OCI-LY7 (cell line): Measurements from ENCODE around the gene RPL38. TPM values are rescaled to one million over a fixed set of nuclear protein-coding genes. Genes with fewer than 3 reads are reported as not detected.

ENCODE experiments used
- BruUV-seq: library from RNA; stranded (reverse); fragments of 400-500 nt; replicated peaks from 2 replicates; lab custom pipeline; 2021; lab: Mats Ljungman, UMichigan
- CTCF ChIA-PET: fragments of 300-600 bp; sonication (Branson Sonifier 250); formaldehyde crosslinking; loops from one replicate; lab custom pipeline; 2022; ENCODE audit warnings: antibody characterized with exemption; ENCODE audit not compliant: unreplicated experiment; lab: Charles Lee
- POLR2A ChIA-PET: fragments of 300-600 bp; sonication (Branson Sonifier 250); formaldehyde crosslinking; loops from one replicate; lab custom pipeline; 2022; ENCODE audit warnings: antibody characterized with exemption; lab: Charles Lee
- DNase-seq: peaks from one replicate; pipeline ENCODE4 v3.0.0-alpha.2; 2015; ENCODE audit warnings: low spot score
- H2AFZ ChIP-seq: fragments of 200-600 bp; sonication (generic), shearing (Covaris generic); 2 replicates; pipeline ENCODE4 v1.6.1; 2014; ENCODE audit warnings: mild to moderate bottlenecking, antibody characterized with exemption, low read length, moderate library complexity
- H3K27ac ChIP-seq: fragments of 200-600 bp; sonication (generic); 2 replicates; pipeline ENCODE4 v1.5.1; 2014; ENCODE audit warnings: mixed run types, low read depth, mild to moderate bottlenecking, moderate library complexity, low read length, inconsistent platforms; ENCODE audit not compliant: poor library complexity, severe bottlenecking
- H3K36me3 ChIP-seq: fragments of 200-600 bp; sonication (generic); 2 replicates; pipeline ENCODE4 v1.6.1; 2014; ENCODE audit warnings: mild to moderate bottlenecking, antibody characterized with exemption, low read length, moderate library complexity, mixed read lengths; ENCODE audit not compliant: insufficient read depth
- H3K4me1 ChIP-seq: fragments of 200-600 bp; sonication (generic); 2 replicates; pipeline ENCODE4 v1.5.1; 2014; ENCODE audit warnings: mild to moderate bottlenecking, low read length; ENCODE audit not compliant: insufficient read depth, poor library complexity, severe bottlenecking
- H3K4me2 ChIP-seq: fragments of 200-600 bp; sonication (generic); 2 replicates; pipeline ENCODE4 v1.6.1; 2014; ENCODE audit warnings: mild to moderate bottlenecking, low read length
- H3K4me3 ChIP-seq: fragments of 200-600 bp; sonication (generic); 2 replicates; pipeline ENCODE4 v1.5.1; 2014; ENCODE audit warnings: mild to moderate bottlenecking, low read depth, low read length; ENCODE audit not compliant: poor library complexity, severe bottlenecking
- H3K79me2 ChIP-seq: fragments of 200-600 bp; sonication (generic); 2 replicates; pipeline ENCODE4 v1.6.1; 2016; ENCODE audit warnings: low read depth, mild to moderate bottlenecking, low read length, moderate library complexity, mixed read lengths; ENCODE audit not compliant: insufficient read depth
- H3K9me2 ChIP-seq: fragments of 200-600 bp; sonication (generic); 2 replicates; pipeline ENCODE4 v1.6.1; 2016; ENCODE audit warnings: mild to moderate bottlenecking, low read length, mixed read lengths; ENCODE audit not compliant: insufficient read depth
- H3K9me3 ChIP-seq: fragments of 200-600 bp; sonication (generic); 2 replicates; pipeline ENCODE4 v1.6.1; 2014; ENCODE audit warnings: mild to moderate bottlenecking, mixed run types, low read length, mixed read lengths
- H4K20me1 ChIP-seq: fragments of 200-600 bp; sonication (generic); 2 replicates; pipeline ENCODE4 v1.6.1; 2014; ENCODE audit warnings: mild to moderate bottlenecking, antibody characterized with exemption, low read length, moderate library complexity, mixed read lengths; ENCODE audit not compliant: insufficient read depth
- CTCF ChIP-seq: fragments of 200-600 bp; sonication (generic); conservative IDR thresholded peaks from 2 replicates; pipeline ENCODE4 v1.5.1; 2014; ENCODE audit warnings: mild to moderate bottlenecking, antibody characterized with exemption, low read length, moderate library complexity, mixed read lengths
- EZH2phosphoT487 ChIP-seq: fragments of 200-600 bp; sonication (generic); IDR thresholded peaks from 2 replicates; pipeline ENCODE4 v1.6.1; 2018; ENCODE audit warnings: low read depth, borderline replicate concordance, mild to moderate bottlenecking, mixed run types, antibody characterized with exemption, low read length, moderate library complexity, mixed read lengths
- intact Hi-C: fragments of 100-400 bp; cut with micrococcal nuclease; formaldehyde crosslinking; loops from one replicate; pipeline ENCODE4 v1.10.0; 2022; ENCODE audit not compliant: unreplicated experiment
- total RNA-seq, 2 experiments: library from RNA; depleted of rRNA in 1 of 2; stranded (reverse); fragments of >200 nt in 1 of 2; shearing (Covaris generic) in 1 of 2; gene quantifications; 2 replicates each; pipeline ENCODE4 v1.2.3, GENCODE V29; 2014 to 2022

RPL38 gene
- total RNA-seq, 2 experiments from 2014 or later = 1,845 to 4,732 TPM

- no TSS peak for BruUV-seq
- DNase-seq = no peak
- H3K79me2 ChIP-seq = no peaks in the 10 kb centered on the region
- intact Hi-C loops = no loop called here
- H2AFZ ChIP-seq = no peak overlapping the region
- CTCF ChIA-PET = no interaction called here
- no peaks in the 10 kb centered on the region for H4K20me1 ChIP-seq
- POLR2A ChIA-PET = no interaction called here
- no peaks in the 10 kb centered on the region for H3K9me3 ChIP-seq
- no peaks in the 10 kb centered on the region for H3K36me3 ChIP-seq
- no peak for TF ChIP-seq CTCF
- TF ChIP-seq EZH2phosphoT487 = no peak
- no peaks in the 10 kb centered on the region for H3K4me1 ChIP-seq
- H3K4me3 ChIP-seq = no peak overlapping the region
- no peak overlapping the region for H3K27ac ChIP-seq
- H3K4me2 ChIP-seq = no peak overlapping the region
- H3K9me2 ChIP-seq = no peaks in the 10 kb centered on the region
Observed at GRCh38 chr17:74244128-74244527, 40.6 kb downstream of the RPL38 start.

- H3K27ac ChIP-seq = no peak overlapping the region
- H2AFZ ChIP-seq = no peak overlapping the region
- no peaks in the 10 kb centered on the region for H3K4me1 ChIP-seq
- intact Hi-C loops = no loop called here
- no peaks in the 10 kb centered on the region for H4K20me1 ChIP-seq
- H3K4me3 ChIP-seq = no peak overlapping the region
- ChIA-PET POLR2A (no interaction called here), CTCF (no interaction called here)
- H3K9me3 ChIP-seq = no peaks in the 10 kb centered on the region
- no TSS peak for BruUV-seq
- H3K36me3 ChIP-seq = no peaks in the 10 kb centered on the region
- H3K4me2 ChIP-seq = no peak overlapping the region
- DNase-seq = no peak
- TF ChIP-seq EZH2phosphoT487 (no peak), CTCF (no peak)
- no peaks in the 10 kb centered on the region for H3K9me2 ChIP-seq
- H3K79me2 ChIP-seq = no peaks in the 10 kb centered on the region
Observed at GRCh38 chr17:74244548-74244947, 41.1 kb downstream of the RPL38 start.

DNA sequence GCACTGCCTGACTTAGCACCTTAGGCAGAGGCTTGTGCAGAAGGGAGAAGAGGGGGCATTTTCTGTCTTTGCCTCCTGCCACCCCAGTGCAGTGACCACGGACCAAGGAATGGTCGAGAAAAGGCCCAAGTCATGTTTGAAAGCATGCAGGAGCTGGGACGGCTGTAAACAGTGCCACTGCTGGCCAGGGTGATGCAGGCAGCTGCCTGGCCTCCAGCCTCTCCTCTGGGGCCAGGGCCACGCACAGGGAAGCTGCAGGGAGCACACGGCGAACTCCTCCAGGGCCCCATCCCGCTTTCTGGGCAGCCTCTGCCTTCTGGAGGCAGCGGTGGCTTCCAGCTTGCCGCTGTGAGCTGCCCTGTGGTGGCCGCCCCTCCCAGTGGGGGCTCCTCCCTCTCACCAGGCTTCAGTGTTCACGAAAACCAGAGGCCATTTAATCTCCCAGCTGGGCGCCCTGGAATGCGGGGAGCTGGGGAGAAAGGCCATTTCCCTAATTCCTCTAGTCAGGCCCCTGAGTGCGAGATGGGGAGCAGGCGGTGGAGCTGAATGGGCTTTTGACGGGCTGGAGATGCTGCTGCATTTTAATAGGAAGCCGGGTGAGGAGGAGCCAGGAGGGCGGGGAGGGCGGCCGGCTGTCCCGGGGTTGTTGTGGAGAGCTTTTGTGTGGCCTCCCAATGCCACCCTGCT lies 41.8 kb downstream of the RPL38 start:
- CTCF ChIA-PET = no interaction called here
- Histone ChIP-seq H3K79me2 (no peaks in the 10 kb centered on the region), H3K36me3 (no peaks in the 10 kb centered on the region), H2AFZ (no peak overlapping the region), H4K20me1 (no peaks in the 10 kb centered on the region), H3K9me2 (no peaks in the 10 kb centered on the region), H3K4me3 (no peak overlapping the region), H3K4me2 (no peak overlapping the region), H3K4me1 (no peaks in the 10 kb centered on the region), H3K9me3 (no peaks in the 10 kb centered on the region), H3K27ac (no peak overlapping the region)
- TF ChIP-seq EZH2phosphoT487 (no peak), CTCF (no peak)
- intact Hi-C loops = no loop called here
- BruUV-seq = no TSS peak
- DNase-seq = no peak
- POLR2A ChIA-PET = no interaction called here
